ENCODE measurements around the gene PDE4D. TPM values are rescaled to one million over a fixed set of nuclear protein-coding genes. Genes with fewer than 3 reads are reported as not detected.

PDE4D gene
- total RNA-seq, 1 experiment from 2014 or later: 34.2 TPM

DNA sequence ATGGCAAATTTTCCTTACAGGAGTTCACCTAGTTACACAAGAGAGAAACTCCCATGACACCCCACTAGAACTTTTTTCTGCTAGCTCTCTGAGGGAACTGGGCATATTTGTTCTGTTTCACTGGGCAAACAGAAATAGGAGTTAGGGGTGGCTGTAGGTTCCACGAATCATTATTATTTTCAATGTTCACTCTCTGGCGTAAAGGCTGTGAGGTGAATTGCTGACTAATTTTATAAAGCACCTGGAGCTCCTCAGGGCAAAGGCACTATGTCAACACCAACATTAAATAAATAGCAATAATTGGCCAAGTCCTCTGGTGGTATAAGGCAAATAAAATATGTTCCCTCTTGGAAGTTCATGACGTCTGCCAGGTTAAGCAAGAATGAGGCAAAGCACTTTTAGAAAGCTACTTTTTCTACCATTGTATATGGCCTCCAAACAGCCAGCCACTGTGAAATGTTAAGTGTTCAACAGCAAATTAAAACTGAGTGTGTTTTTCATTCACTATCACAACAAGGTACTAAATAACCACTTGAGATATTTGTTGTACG, 344.6 kb downstream of the PDE4D start:
- DNase-seq (ENCODE audit: low spot score): peak; percentile 27

DNA sequence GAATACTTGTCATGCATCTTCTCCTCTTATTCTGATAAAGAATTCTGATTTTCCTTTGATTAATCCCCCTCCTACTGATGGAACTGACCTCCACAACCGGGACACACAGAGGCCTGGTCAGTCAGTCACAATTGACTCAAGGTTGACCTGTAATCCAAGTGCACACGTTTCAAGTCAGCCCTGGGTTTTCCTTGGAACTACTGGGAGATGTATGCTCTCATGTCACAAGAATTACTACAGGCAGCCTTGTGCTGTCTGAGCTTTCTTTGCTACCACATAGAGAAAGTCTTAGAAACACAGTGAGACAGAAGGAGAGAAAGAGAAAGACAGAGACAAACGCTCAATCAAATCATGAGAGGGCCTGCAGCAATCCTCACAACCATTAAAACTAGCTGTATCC, 345.8 kb downstream of the PDE4D start:
- no peak for DNase-seq (ENCODE audit: low spot score)

DNA sequence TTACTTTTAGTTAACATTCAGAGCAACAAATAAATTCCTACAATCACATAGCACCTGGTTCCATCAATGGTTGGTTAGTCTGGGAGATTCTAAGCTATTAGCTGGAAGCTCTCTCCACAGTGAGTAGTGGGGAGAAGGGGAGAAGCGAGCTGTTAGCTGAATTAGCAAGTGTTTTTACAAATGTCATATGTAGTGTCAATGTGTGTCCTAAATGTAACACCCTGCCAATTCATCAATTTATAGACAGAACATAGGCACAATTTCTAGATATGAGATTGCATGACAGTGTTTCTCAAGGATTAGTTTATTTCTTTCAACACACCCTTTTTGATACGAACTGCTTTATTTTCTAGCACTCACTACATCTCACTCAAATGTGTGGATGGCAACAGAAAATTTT, 349.0 kb downstream of the PDE4D start:
- DNase-seq (ENCODE audit: low spot score): no peak

DNA sequence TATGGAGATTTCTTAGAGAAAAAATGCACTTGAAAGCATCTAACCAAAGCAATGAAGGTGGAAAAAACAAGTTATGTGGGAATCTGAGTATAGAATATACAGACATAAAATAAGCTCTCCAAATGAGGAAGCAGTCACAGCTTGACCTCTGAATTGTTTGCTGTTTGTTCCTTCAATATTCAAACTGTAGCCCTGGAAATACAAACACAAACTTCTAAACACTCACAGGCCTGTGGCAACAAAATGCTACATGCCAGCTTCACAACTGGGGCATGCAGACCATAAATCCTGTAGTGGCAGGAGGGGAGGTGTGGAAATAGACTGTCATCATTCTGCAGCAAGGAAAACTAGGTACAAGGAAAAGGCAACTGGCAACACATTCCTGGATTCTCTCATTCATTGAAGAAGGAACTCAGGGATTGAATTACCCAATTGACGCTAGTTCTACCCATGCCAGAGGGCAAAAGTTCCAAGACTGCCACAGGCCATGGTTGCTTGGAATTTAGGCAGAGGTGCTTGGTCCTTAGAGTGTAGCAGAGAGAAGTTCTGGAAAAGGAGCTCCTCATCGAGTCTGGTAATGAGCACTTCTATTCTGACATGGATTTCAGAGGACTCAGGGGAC, 349.6 kb downstream of the PDE4D start:
- peak; percentile 40 for DNase-seq (ENCODE audit: low spot score)

DNA sequence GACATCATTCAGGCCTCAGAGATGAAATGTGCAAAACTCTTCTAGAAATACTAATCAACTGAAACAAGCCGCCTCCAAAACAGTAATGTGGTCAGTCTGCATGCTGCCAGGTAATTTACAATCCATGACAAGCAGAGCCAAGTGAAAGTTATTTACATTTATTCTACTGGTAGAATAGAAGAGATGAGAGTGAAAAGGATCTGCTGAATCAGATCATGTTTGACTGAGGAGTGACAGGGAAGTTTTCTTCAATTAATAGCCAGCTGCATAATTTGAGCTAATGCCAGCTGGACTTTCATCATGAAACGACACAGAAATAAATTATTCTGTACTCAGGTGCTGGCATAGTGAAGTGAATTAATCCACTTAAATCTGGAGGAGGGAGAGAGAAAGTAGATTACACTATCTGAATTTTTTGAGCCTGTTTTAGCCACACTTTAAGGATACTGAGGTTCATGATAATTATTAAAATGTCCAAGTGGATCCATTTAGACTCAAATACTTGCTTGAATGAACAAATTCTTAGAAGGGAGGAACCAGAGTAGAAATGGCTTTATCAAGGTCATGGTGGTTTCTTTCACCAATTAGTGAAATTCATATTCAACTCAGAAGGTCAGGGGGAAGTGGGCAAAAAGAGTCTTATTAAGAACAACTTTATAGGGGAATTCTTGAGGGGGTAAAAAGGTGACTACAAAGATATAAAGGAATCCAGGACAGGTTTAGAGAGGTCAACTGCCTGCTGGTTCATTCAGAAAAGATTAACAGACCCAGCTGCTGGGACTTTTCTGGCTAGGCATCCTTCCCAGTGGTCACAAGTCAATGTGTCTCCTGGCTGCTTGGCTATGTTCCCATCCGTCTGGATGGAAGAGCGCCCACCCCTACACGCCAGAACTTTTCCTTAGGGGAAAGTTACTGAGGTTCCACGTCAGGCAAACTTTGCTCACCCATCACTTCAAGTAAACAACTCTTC, 350.4 kb downstream of the PDE4D start:
- peak; percentile 69 for DNase-seq (ENCODE audit: low spot score)

DNA sequence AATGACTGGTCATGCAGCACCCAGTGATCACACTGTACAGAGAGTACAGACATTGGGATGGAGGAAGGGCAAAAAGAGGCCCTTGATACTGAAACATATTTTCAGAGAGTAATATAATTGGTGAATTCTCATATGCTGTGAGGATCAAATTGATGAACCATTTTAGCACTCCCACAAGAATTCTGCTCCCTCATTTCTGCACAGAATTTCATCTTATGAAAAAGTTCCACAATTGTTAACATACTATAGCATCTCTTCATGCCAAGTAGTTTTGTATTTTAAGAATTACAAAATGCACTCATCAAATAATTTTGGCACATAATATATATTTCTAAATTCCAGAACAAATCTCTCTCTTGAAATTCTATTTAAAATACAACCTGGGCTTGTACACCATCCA, 351.2 kb downstream of the PDE4D start:
- DNase-seq (ENCODE audit: low spot score): no peak

DNA sequence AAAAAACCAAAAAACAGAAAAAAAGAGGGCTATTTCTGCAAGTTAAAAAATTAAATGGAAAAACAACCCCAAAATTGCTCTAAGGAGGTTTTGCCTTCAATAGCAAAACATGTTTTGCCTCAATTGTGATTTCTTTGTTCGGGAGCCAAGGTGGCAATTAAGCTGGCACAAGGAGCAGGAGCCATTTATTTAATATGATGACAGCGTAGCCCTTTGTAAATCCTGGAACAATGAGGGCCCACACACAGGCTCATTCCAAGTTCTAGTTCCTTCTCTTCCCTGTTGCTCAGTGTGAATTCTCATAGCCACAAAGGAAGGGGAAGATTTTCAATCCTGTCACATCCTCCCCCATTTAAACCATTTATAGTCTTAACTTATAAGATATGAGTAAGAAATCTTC, 353.2 kb downstream of the PDE4D start:
- no peak for DNase-seq (ENCODE audit: low spot score)

DNA sequence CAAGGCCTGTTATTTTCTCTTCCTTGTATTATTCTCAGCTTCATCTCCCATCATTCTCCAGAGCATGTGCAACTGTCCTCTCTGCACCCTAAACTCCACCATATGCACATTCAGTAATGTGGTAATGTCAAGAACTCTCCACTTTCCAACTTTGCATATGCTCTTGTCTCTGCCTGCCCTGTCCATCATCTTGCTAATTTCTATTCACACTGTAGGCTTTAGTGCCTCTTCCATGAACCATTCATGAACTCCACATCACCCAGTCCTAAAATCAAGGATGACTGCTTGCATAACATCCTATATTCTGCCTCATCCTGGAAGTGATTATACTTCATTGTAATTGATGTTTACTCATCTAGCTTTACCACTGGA, 354.8 kb downstream of the PDE4D start:
- no peak for DNase-seq (ENCODE audit: low spot score)

DNA sequence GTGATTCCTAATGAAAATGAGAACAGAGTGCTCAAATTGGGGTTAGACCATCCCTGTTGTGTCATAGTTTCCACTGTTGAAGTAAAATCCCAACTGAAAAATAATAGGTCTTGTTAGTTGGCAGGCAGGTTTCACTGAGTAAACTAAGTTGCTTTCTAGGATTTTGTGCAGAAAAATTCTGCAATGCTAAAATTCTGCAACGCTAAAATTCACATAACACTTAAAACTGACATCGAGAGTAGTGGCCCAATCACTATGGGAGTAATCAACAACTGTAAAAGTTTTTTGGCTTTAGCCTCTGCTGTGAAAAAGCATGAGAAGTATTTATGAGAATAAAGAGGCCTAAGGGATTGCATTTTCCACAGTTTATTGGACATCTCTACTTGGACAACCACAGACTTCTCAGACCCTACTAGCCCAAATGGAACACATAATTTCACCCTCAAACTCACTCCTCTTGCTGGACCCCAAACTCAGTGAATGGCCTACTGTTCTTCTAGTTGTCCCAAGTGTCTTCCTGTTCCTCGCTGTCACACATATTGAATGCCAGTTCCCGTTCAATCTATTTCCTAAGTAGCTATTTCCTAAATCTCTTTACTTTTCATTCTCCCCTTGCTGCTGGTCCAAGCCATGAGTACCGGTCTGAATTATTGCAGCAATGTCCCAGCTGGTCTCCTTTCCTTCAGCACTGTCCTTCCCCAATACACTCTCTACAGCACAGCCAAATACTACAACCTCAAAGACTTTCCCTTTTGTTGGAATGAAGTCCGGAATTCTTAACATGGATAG, 355.4 kb downstream of the PDE4D start:
- no peak for DNase-seq (ENCODE audit: low spot score)

DNA sequence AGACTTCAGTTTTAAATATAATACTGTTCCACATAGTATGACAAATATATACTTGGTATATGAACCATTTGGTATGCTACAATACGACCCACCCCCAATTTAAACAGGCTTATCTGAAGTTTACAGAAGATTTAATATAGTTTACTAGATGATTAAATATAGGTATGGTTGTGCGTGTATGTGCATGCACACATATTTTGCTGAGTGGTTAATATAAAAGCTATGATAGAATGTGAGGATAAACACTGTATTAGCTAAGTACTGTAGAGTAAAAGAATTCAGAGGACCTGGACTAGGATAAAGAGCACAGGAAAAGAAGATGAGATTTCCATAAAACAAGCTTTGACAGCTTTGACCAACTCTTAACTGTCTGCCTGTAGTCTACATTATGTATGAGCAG, 356.7 kb downstream of the PDE4D start:
- DNase-seq (ENCODE audit: low spot score): no peak

DNA sequence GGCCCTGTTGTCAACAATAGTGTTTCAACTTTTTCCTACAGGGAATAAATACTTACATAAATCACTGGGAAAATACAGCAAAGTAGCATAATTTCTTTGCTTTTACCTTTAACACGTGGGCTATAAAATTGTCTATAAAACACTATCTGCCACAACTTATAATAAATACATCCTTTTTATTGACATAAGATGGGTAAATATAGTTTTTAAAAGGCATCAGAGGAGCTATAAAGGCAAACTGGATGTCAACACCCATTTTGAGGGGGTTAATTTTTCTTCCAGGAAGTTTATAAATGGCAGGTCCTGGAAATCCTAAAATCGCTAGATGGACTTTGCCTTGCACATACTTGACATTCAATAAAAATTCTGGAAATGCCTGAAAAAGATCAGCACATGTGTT, 358.0 kb downstream of the PDE4D start:
- DNase-seq (ENCODE audit: low spot score): no peak

DNA sequence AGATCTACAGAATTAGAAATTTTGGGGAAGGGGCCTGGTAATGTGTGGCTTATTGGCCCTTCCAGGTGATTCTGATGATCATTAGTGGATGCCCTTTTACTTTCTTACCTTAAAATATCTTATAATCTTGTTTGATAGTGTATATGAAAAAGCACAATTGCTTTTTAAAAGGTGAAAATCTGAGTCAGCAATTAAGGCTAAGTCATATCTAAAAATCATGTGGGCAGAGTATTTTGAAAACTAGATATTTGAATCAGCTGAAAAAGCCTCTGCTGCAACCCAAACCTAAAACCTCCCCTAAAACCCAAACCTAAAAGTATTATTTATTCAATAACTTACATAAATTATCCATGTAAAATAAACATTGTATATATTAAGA, 359.8 kb downstream of the PDE4D start:
- DNase-seq (ENCODE audit: low spot score): no peak

DNA sequence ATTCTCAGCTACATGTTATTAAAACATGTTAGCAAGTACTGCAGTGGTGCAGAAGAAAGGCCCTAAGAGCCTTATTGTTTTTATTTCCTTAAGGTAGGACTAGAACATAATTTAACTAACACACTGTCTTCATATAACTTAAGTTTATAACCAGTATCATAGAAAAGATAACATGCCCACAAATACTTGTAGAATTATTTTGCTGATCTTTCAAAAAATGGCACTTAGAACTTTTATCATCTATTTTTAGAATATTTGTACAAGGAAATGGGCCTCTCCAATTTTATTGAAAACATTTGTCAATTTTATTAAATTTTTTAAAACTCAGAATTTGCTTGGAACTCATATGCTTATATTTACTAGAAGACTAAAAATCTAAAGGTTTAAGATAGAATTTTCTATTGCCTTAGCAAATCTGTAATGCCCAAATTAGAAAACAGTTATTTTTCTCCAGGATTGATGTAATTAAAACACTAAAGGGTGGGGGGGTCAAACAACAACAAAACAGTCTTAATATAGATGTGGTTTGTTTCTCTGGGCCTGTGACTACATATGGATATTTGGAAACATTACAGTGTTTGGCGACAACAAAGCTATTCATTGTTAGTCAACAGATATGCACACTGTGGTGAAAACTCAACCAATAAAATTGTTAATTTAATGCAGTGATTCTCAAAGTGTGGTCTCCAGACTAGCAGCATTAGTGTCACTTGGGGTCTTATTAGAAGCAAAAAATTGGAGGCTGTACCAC, 360.4 kb downstream of the PDE4D start:
- DNase-seq (ENCODE audit: low spot score): no peak

DNA sequence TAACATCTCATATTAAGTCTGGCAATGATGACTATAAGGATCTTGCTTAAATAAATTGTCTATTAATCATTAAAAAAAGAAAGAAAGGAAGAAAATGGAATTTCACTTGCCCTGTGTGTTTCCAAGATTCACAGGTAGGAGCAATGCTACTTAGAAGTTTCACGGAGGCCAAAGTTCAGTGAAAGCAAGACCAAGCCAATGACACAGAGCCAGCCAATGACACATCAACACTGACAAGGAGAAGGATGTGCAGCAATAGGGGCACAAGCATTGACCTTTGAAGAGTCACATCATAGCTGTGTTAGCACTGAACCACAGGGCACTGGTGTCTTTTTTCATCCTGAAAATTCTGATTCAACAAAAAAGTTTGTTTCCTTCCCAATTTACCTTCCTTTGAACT, 364.3 kb downstream of the PDE4D start:
- DNase-seq (ENCODE audit: low spot score): no peak

DNA sequence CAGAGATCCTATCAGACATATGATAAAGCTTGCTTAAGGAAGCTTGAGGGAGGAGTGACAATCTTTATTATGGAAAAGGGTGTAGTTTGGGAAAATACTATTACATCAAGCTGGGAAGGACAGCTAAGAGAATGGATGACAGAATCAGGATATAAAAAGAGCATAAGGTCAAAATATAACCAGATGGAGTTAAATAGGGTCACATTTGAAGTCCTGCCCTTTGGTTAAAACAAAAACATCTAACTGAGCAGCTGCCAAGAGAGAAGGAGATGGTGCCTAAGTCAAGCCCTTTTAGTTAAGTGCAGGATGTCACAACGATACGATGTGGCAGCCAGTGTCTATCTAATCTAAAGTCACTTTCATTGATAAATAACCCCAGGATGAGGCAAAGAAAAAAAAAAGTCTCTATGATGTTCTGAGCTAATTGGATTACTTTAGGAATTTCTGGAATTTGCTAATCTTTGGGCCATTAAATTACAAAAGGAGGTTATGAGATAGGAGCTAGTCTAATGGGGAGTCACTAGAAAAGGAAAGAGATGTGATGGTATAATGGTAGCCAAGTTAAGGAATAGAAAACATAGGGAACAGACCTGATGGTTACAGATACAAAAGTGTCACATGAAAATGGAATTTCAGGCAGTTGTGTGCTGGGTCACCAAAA, 365.2 kb downstream of the PDE4D start:
- DNase-seq (ENCODE audit: low spot score): no peak

DNA sequence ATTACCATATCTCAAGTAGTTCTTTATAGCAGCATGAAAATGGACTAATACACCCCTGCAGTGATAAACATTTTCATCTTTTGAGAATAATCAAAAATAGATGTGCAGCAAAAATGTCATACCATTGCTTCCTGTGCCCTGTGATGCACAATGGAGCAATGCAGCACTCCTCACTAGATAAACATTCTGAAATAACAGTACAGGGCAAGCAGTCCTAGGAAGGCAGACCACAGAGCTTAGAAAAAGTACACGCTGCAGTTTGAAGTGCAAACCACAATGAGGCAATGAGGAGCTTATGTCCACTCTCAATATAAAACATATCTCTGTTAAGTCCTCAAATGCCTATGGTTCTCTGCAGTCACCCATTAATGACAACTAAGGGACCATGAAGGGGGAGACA, 367.6 kb downstream of the PDE4D start:
- DNase-seq (ENCODE audit: low spot score): peak; percentile 46

DNA sequence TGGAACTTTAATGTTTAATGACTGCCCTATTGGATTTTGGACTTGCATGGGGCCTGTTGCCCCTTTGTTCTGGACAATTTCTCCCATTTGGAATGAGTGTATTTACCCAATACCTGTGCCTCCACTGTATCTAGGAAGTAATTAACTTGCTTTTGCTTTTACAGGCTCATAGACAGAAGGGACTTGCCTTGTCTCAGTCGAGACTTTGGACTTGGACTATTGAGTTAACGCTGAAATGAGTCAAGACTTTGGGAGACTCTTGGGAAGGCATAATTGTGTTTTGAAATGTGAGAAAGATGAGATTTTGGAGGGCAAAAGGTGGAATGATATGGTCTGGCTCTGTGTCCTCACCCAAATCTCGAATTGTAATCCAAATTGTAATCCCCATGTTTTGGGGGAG, 368.2 kb downstream of the PDE4D start:
- DNase-seq (ENCODE audit: low spot score): no peak

DNA sequence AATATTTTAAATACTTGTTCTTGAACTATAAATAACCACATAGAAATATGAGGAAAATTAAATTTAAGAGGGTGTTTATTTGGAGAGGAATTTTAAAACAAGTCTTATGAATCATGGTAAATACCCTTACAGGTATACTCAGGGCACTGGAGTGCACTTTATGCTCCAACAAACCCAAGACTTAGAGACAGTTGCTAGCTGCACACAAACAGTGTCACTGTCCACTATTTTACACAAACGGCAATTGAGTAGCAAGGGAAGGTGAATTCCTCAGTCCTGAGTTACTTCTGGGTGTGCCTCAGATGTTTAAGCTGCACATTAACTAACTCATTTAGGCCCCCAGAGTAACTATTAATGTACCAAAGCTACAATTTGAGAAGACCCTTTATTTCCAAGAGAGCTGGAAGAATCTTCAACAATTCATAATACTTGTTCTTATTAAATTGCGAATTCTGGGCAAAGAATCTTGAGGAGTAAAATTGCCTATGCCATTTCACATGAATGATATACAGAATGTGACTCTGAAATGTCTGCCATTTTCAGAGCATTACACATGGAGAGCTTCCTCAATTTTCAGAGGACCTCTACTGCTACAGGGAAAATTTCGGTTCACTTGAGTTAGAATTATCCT, 371.2 kb downstream of the PDE4D start:
- no peak for DNase-seq (ENCODE audit: low spot score)

DNA sequence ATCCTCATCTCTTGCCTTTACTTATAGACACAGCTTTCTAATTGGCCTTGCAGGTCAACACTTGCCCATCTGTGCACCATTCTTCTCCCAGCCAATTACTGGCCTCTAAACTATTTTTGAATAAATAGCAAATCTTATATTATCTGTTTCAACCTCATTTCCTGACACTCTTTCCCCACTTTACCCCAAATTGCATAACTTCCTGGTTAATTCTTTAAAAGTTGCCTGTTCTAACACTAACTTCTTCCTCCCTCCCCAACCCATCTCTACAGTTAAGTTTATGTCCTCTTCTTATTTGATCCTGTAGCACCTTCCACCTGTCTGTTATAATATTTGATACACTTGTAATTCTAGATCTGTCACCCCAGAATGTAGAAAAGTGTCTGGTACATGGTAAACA, 372.1 kb downstream of the PDE4D start:
- no peak for DNase-seq (ENCODE audit: low spot score)

DNA sequence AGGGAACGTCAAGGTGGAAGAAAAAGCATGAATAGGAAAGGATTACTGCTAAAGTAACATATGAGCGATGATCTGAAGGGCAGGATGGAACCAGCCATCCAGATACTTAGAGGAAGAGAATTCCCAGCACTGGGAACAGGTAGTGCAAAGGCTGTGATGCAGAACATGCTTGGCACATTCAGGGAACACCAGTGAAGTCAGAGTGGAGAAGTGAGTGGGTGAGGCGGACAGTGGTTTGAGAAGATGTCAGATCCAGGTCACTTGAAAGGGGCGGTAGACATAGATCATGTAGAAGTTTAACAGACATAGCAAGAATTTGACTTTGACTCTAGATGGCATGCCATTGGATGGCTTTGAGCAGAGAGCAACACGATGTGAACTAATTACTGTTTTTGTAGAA, 374.2 kb downstream of the PDE4D start:
- no peak for DNase-seq (ENCODE audit: low spot score)
